Stomach (tissue), 9 donors: ENCODE results near the gene LRP3. TPM values are rescaled to one million over a fixed set of nuclear protein-coding genes. Genes with fewer than 3 reads are reported as not detected.
"Not testable (repeated sequence)": the region's sequence is repeated elsewhere in the genome, so short reads cannot be mapped to it uniquely, and the experiment has no call there.

Source experiments
- DNase-seq, 2 donors: peaks; one replicate each; pipeline versions ENCODE4 v3.0.0 to v3.0.0-alpha.2; 2013 to 2019
- H3K27ac ChIP-seq, 5 donors: fragments of 200-600 bp in 4 of 5; sonication (generic) in 4 of 5; one replicate each; pipeline ENCODE4 v1.5.1; 2013 to 2019; ENCODE audit warnings: mild to moderate bottlenecking in 1 of 5, moderate library complexity in 1 of 5
- H3K27me3 ChIP-seq, 3 donors: fragments of 200-600 bp; sonication (generic); one replicate each; pipeline ENCODE4 v1.5.1; 2017 to 2019; ENCODE audit warnings: mixed run types in 1 of 3
- H3K36me3 ChIP-seq, 4 donors: fragments of 200-600 bp; sonication (generic); 1 replicate in 3 of 4; 2 replicates in 1 of 4; pipeline ENCODE4 v1.5.1; 2016 to 2019
- H3K4me1 ChIP-seq, 4 donors: fragments of 200-600 bp; sonication (generic); one replicate each; pipeline ENCODE4 v1.5.1; 2016 to 2019
- H3K4me3 ChIP-seq, 4 donors: fragments of 200-600 bp; sonication (generic) in 3 of 4; one replicate each; pipeline ENCODE4 v1.5.1; 2016 to 2019; ENCODE audit warnings: mild to moderate bottlenecking in 1 of 4
- H3K9me3 ChIP-seq, 4 donors: fragments of 200-600 bp; sonication (generic); one replicate each; pipeline ENCODE4 v1.5.1; 2016 to 2019
- CTCF ChIP-seq, 7 experiments: fragments of 450-650 bp in 4 of 7; fragments of 200-600 bp in 3 of 7; sonication (generic) in 3 of 7; IDR thresholded peaks; one replicate each; pipeline ENCODE4 v1.5.1; 2016 to 2019; ENCODE audit warnings: antibody characterized with exemption in 7 of 7, control low read depth in 2 of 7, mild to moderate bottlenecking in 1 of 7
- EP300 ChIP-seq: sonication (generic); formaldehyde crosslinking; IDR thresholded peaks from one replicate; pipeline ENCODE4 v1.6.1; 2017; ENCODE audit warnings: antibody characterized with exemption
- POLR2A ChIP-seq, 4 donors: fragments of 450-650 bp; IDR thresholded peaks; one replicate each; pipeline ENCODE4 v1.6.1; 2016; ENCODE audit warnings: antibody characterized with exemption in 4 of 4, control low read depth in 2 of 4, mild to moderate bottlenecking in 1 of 4, moderate library complexity in 1 of 4
- POLR2AphosphoS5 ChIP-seq, 3 donors: sonication (generic); formaldehyde crosslinking; IDR thresholded peaks; one replicate each; pipeline ENCODE4 v1.6.1; 2016; ENCODE audit warnings: antibody characterized with exemption in 3 of 3
- WGBS, 5 donors: extraction: QIAGEN DNeasy Blood & Tissue Kit in 3 of 5; methylation state at CpG; one replicate each; pipeline versions ENCODE4 v1.1.5 to v1.1.7; 2013 to 2018; 5-methylcytosine and 5-hydroxymethylcytosine counted together
- intact Hi-C: fragments of 100-400 bp; cut with DNase I; formaldehyde crosslinking; loops from one replicate; pipeline ENCODE4 v1.15.1; 2023; ENCODE audit warnings: low total_unique reads
- polyA plus RNA-seq, 3 donors: library from polyadenylated mRNA; stranded (reverse); fragments of 200-250 nt; gene quantifications; one replicate each; pipeline ENCODE4 v1.2.3, GENCODE V29; 2013
- total RNA-seq, 5 donors: library from RNA; depleted of rRNA; stranded (reverse); fragments of >200 nt; gene quantifications; one replicate each; pipeline versions ENCODE4 v1.1.0 to v1.2.3, GENCODE V29; 2014 to 2016
- donor health status: healthy with polysubstance abuse.
- donor health status: Bipolar disorder and iron deficiency.
- donor health status: healthy.

Gene LRP3
- total and polyA plus RNA-seq, 8 donors = 7.5 to 26.6 (median 12.8) TPM

- Histone ChIP-seq H3K4me1 (no peaks in the 10 kb centered on the region), H3K9me3 (no peaks in the 10 kb centered on the region), H3K4me3 (no peak overlapping the region), H3K27ac (no peak overlapping the region), H3K36me3 (peaks cover 0 to 63% (median 54%) of the 10 kb centered on the region in 4 donors), H3K27me3 (no peaks in the 10 kb centered on the region)
- no peak for TF ChIP-seq EP300
- no peak for DNase-seq
- 88 to 95% (median 94%) methylated on average over 21 to 38 of the region's 38 CpGs for whole genome bisulfite sequencing, 5 donors
- intact Hi-C loops = no loop called here
These were observed 12.3 kb downstream of the LRP3 start for GRCh38 chr19:33206261-33207039.

- no peak for TF ChIP-seq EP300
- TF ChIP-seq POLR2AphosphoS5 (IDR thresholded peaks at IDR 0.05) = no peak
- TF ChIP-seq POLR2A (IDR thresholded peaks at IDR 0.05) = no peak
- TF ChIP-seq CTCF (IDR thresholded peaks at IDR 0.05) = no peak
- 87 to 93% (median 92%) methylated on average over 16 to 38 of the region's 38 CpGs for WGBS, 5 donors
- no peak for DNase-seq
- H3K9me3 ChIP-seq = no peaks in the 10 kb centered on the region
- H3K27me3 ChIP-seq = no peaks in the 10 kb centered on the region
- H3K27ac ChIP-seq = no peak overlapping the region
- H3K36me3 ChIP-seq = peaks cover 0 to 58% (median 52%) of the 10 kb centered on the region in 4 donors
- no peak overlapping the region for H3K4me3 ChIP-seq
- intact Hi-C loops = no loop called here
- H3K4me1 ChIP-seq = no peaks in the 10 kb centered on the region
These were observed 13.0 kb downstream of the LRP3 start for GRCh38 chr19:33207040-33207620.

- Histone ChIP-seq H3K4me1 (no peaks in the 10 kb centered on the region), H3K9me3 (no peaks in the 10 kb centered on the region), H3K27ac (no peak overlapping the region), H3K4me3 (no peak overlapping the region), H3K27me3 (no peaks in the 10 kb centered on the region), H3K36me3 (peaks cover 0 to 51% (median 44%) of the 10 kb centered on the region in 4 donors)
- no peak for TF ChIP-seq POLR2A (IDR thresholded peaks at IDR 0.05)
- intact Hi-C loops = no loop called here
- 80 to 88% (median 85%) methylated on average over 5 to 9 of the region's 9 CpGs for WGBS, 5 donors
- no peak for DNase-seq
These were observed 13.8 kb downstream of the LRP3 start for GRCh38 chr19:33207903-33208302.

- no peaks in the 10 kb centered on the region for H3K4me1 ChIP-seq
- no peaks in the 10 kb centered on the region for H3K27me3 ChIP-seq
- intact Hi-C loops = no loop called here
- H3K27ac ChIP-seq = no peak overlapping the region
- H3K9me3 ChIP-seq = no peaks in the 10 kb centered on the region
- no peak for DNase-seq
- WGBS, 5 donors = 60 to 81% (median 72%) methylated on average over 11 of the region's 11 CpGs
- TF ChIP-seq EP300 (no peak), CTCF (IDR thresholded peaks at IDR 0.05) (no peak), POLR2AphosphoS5 (IDR thresholded peaks at IDR 0.05) (no peak), POLR2A (IDR thresholded peaks at IDR 0.05) (no peak)
- no peak overlapping the region for H3K4me3 ChIP-seq
- peaks cover 0 to 45% (median 39%) of the 10 kb centered on the region in 4 donors for H3K36me3 ChIP-seq
These were observed 14.3 kb downstream of the LRP3 start for GRCh38 chr19:33208371-33208895.

GRCh38 chr19:33208904-33209849 is 15.0 kb downstream of the LRP3 start:
- no peak overlapping the region for H3K4me3 ChIP-seq
- H3K27me3 ChIP-seq = no peaks in the 10 kb centered on the region
- intact Hi-C loops = no loop called here
- WGBS, 5 donors = 82 to 88% (median 86%) methylated on average over 18 to 24 of the region's 24 CpGs
- H3K4me1 ChIP-seq = no peaks in the 10 kb centered on the region
- H3K9me3 ChIP-seq = no peaks in the 10 kb centered on the region
- no peak overlapping the region for H3K27ac ChIP-seq
- H3K36me3 ChIP-seq = peaks cover 0 to 38% (median 33%) of the 10 kb centered on the region in 4 donors
- TF ChIP-seq POLR2A (IDR thresholded peaks at IDR 0.05) (no peak), EP300 (no peak), POLR2AphosphoS5 (IDR thresholded peaks at IDR 0.05) (no peak), CTCF (IDR thresholded peaks at IDR 0.05) (no peak)
- DNase-seq = no peak

- intact Hi-C loops, H3K4me3 ChIP-seq, H3K4me1 ChIP-seq, DNase-seq, H3K9me3 ChIP-seq, H3K27ac ChIP-seq, H3K27me3 ChIP-seq: not testable (repeated sequence)
- 95 to 99% (median 96%) methylated on average over 7 of the region's 7 CpGs for WGBS, 5 donors
- peaks cover 0 to 31% (median 26%) of the 10 kb centered on the region in 4 donors for H3K36me3 ChIP-seq
These were observed 15.7 kb downstream of the LRP3 start for GRCh38 chr19:33209850-33210230.
